HFF-Myc (cell line): ENCODE results near the gene CAMKK2.

ENCODE experiments used
- DNase-seq: peaks from one replicate; pipeline ENCODE4 v3.0.0-alpha.2; 2011; ENCODE audit warnings: low read depth; ENCODE audit errors: extremely low read depth
- H3K4me3 ChIP-seq: replicated peaks from 2 replicates; pipeline ENCODE4 v1.5.1; 2011; ENCODE audit warnings: low read depth, mild to moderate bottlenecking, control low read depth, low read length
- CTCF ChIP-seq: IDR thresholded peaks from 2 replicates; pipeline ENCODE4 v1.5.1; 2012; ENCODE audit warnings: mild to moderate bottlenecking, low read depth, low read length, control low read depth; ENCODE audit errors: missing control alignments

The CAMKK2 gene

GRCh38 chr12:121238604-121239350 lies 57.7 kb downstream of the CAMKK2 start:
- DNase-seq, result no peak
- TF ChIP-seq CTCF, result no peak
- H3K4me3 ChIP-seq, result no peak overlapping the region

DNA sequence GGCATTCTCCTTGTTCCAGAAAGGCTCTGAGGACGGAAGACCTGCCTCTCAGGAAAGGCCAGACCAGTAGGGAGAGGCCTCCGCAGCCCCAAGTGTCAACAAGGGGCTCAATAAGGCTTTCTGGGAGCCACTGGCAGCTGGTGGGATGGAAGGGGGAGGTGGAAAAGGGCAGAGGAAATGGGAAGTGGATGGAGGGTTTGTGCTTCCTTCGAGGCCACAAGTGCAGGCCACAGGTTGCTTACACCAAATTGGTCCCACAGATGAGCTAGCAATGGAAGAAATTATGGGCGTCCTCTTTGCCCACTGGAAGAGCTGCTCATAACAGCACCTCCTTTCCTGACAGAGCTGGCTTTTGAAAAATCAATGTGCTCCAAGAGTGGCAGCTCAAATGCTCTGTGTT lies 58.4 kb downstream of the CAMKK2 start:
- no peak for TF ChIP-seq CTCF
- DNase-seq, result no peak
- H3K4me3 ChIP-seq, result no peak overlapping the region

DNA sequence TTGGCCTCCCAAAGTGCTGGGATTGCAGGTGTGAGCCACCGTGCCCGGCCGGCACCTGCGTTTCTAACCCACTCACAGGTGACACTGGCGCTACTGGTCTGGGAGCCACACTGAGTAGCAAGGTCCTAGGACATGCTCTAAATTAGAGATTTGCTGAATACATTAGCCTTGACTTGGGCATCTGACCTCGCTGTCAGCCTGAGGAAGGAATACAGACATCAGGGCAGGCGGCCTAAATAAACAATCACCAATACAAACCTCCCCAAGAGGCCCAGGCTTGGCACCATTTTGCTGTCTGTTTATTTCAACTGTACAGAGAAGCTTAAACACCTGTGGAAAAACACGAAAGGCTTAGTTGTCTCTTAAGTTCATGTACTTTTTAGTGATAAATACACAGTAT lies 59.1 kb downstream of the CAMKK2 start:
- no peak for DNase-seq
- TF ChIP-seq CTCF, result no peak
- no peak overlapping the region for H3K4me3 ChIP-seq

DNA sequence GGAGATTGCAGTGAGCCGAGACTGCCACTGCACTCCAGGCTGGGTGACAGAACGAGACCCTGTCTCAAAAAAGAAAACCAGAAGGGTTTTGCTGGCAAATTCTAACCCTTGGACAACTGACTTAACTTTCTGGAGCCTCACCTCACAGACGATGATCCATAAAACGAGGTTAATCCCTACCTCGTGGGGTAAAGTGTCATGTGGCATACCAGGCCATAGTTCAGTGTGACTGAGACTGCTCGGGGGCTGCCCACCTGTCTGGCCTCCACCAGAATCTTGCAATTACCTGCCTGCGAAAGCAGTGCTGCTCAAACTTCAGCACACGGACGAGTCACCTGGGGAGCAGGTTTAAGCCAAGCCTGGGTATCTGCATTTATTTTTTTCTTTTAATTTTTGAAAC lies 59.7 kb downstream of the CAMKK2 start:
- no peak for DNase-seq
- TF ChIP-seq CTCF, result no peak
- H3K4me3 ChIP-seq, result no peak overlapping the region

DNA sequence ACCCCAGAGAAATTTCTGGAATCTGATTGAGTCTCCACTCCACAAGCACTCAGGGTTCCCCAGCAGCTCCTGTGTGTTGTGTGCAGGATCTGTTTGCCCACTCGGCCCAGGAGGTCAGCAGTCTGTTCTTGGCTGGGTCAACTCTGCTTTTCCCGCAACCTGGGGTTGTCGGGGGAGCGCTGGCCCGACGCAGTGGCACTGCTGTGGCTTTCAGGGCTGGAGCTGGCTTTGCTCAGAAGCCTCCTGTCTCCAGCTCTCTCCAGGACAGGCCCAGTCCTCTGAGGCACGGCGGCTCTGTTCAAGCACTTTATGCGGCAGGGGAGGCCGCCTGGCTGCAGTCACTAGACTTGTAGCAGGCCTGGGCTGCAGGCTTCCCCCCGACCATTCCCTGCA lies 62.9 kb downstream of the CAMKK2 start:
- no peak for TF ChIP-seq CTCF
- no peak overlapping the region for H3K4me3 ChIP-seq
- no peak for DNase-seq

GRCh38 chr12:121232977-121233627 lies 63.4 kb downstream of the CAMKK2 start:
- DNase-seq, result no peak
- no peak overlapping the region for H3K4me3 ChIP-seq
- no peak for TF ChIP-seq CTCF

DNA sequence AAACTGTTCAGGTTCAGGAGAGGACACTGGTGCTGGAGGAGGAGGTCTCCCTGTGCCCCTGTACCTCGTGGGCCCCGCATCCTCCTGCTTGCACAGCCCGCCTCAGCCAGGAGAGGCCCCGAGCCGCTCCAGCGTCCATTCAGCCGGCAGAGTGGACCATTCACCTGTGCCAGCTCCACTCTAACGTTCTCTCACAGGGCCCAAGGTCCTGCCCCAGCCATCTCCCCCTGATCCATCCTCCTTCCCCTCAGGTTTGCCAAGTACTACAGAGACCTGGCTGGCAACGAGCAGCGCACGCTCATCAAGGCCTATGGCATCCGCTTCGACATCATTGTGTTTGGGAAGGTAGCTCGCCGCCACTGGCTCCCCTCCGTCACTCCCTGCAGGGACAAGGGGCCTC lies 64.3 kb downstream of the CAMKK2 start:
- H3K4me3 ChIP-seq, result no peak overlapping the region
- no peak for DNase-seq
- no peak for TF ChIP-seq CTCF
